Bronchial smooth muscle cell (primary cell): Measurements from ENCODE around the gene OR2S2. TPM values are rescaled to one million over a fixed set of nuclear protein-coding genes. Genes with fewer than 3 reads are reported as not detected.

Experiments
- total RNA-seq: library from RNA; depleted of rRNA; stranded (reverse); fragments of >200 nt; gene quantifications from 2 replicates; pipeline ENCODE4 v1.2.1, GENCODE V29; 2014

OR2S2 gene
- not detected in 2 replicates for total RNA-seq

GRCh38 chr9:35958104-35958837, at the start of gene OR2S2:
OR2S2 (minus strand) TSS chr9:35958154; CDS start chr9:35958098, 56 bp downstream.

DNA sequence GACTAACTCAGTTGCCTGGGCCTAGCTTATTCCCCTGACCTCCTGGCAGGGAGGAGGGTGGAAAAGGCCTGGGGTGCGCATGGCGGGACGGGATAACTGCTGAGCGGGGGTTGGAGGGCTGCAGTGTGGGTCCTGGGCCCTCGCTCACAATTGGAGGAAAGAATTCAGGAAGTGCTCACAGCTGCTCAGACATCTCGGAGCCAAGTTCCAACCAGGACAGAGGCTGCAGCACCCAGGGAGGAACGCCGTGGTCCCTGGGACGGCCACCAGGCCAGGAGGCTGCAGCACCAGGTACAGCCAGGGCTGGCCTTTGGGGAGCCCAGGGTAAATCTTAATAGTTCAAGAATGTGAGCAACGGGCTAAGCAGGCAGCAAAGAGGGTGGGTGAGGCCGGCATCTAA, 48.7 kb downstream of the OR2S2 start, which contains the start of gene SPAAR:
Gene SPAAR (plus strand): TSS at position 217 of the 400 bp plus-strand sequence. CDS start 974 bp downstream, outside the sequence.

Other genes with a start within 250 kb of the OR2S2 start
- 209 and 221 TPM in 2 replicates for gene TLN1, start 226.0 kb downstream of the OR2S2 start, total RNA-seq
- gene CREB3, start 225.5 kb downstream of the OR2S2 start, total RNA-seq: 42.9 and 50.1 TPM in 2 replicates
- gene GBA2, start 208.9 kb downstream of the OR2S2 start, total RNA-seq: 13.9 and 21.4 TPM in 2 replicates
- 10.2 and 10.6 TPM in 2 replicates for gene RGP1, start 208.9 kb downstream of the OR2S2 start, total RNA-seq
- gene MSMP, start 203.9 kb downstream of the OR2S2 start, total RNA-seq: not detected in 2 replicates
- gene NPR2, start 166.6 kb downstream of the OR2S2 start, total RNA-seq: 25.7 and 28.2 TPM in 2 replicates
- 1.5 and 1.6 TPM in 2 replicates for gene SPAG8, start 145.9 kb downstream of the OR2S2 start, total RNA-seq
- 27.3 and 27.7 TPM in 2 replicates for gene HINT2, start 143.1 kb downstream of the OR2S2 start, total RNA-seq
- not detected in 2 replicates for gene FAM221B, start 129.4 kb downstream of the OR2S2 start, total RNA-seq
- gene TMEM8B, start 128.9 kb downstream of the OR2S2 start, total RNA-seq: 2.4 and 2.7 TPM in 2 replicates
- not detected in 2 replicates for gene OR13J1, start 87.8 kb downstream of the OR2S2 start, total RNA-seq
- 0.16 and 0.17 TPM in 2 replicates for gene HRCT1, start 52.0 kb downstream of the OR2S2 start, total RNA-seq
- gene SPAAR, start 48.7 kb downstream of the OR2S2 start, total RNA-seq: under 0.01 and 0.17 TPM in 2 replicates
- 29.9 and 42.3 TPM in 2 replicates for gene RECK, start 78.8 kb upstream of the OR2S2 start, total RNA-seq
- 53.1 and 101 TPM in 2 replicates for gene GLIPR2, start 178.6 kb upstream of the OR2S2 start, total RNA-seq
- gene CCIN, start 211.2 kb upstream of the OR2S2 start, total RNA-seq: 0.79 and 2.8 TPM in 2 replicates
- gene CLTA, start 232.8 kb upstream of the OR2S2 start, total RNA-seq: 270 and 310 TPM in 2 replicates